ENCODE results near the gene ACTR2. TPM values are rescaled to one million over a fixed set of nuclear protein-coding genes. Genes with fewer than 3 reads are reported as not detected.
"Not testable (repeated sequence)": the region's sequence is repeated elsewhere in the genome, so short reads cannot be mapped to it uniquely, and the experiment has no call there.

ACTR2 gene
- polyA plus RNA-seq, 3 donors, result 34.5 to 83.6 (median 74.5) TPM

DNA sequence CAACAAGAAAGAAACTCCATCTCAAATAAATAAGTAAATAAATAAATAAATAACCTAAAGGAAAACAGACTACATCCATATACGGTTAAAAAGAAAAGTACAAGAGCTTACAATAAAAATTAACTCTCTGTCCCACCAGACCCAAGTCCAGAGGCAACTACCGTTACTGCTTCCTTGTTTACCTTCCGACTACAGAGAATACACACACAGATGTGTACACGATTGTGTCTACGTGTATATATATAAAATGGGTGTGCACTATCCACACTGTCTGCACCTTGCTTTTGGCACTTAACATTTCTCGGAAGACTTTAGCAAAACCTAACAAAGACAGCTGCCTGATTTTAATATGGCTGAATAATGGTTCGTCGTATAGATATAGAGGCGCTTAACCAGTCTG is 69.9 kb downstream of the ACTR2 start:
- 92 to 97% (median 93%) methylated on average over 9 of the region's 9 CpGs for WGBS, 3 donors
- H3K27ac ChIP-seq (ENCODE audit: low read depth, low read length), result no peak overlapping the region

DNA sequence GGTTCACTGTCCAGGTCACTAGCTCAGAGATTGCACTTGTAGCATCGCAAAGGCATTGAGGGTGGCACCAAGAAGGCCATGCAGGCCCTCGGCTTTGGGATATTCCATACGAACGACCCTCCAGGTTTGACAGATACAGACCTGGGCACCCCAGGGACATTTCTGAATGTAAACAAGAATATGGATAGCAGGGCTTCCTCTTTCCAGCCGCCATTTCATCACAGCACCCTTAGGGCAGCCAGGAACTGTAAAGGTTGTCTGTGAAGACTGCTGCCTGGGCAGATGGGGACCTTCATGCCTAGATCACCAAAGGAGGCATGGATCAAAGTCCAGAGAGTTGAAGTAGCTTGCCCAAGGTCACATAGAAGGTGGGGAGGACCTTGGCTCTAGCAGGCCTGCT is 70.5 kb downstream of the ACTR2 start:
- 85 to 87% (median 86%) methylated on average over 5 of the region's 5 CpGs for WGBS, 3 donors

DNA sequence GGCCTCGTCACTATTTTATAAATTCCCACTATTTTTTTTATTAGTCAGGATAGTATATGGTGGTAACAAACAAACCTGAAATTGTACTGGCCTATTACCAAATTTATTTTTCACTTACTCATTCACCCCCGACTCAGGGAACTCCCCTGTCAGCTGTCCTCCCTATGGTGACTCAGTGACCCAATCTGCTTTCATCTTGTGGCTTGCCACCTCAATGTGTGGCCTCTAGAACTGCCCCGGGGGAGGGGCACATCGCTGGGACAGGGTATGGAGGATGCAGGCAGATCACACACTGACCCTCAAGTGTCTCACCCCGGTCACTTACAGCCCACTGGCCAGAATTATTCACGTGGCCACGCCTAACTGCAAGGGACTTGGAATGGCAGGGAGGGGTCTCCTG is 71.6 kb downstream of the ACTR2 start:
- H3K27ac ChIP-seq (ENCODE audit: low read depth, low read length), result peak overlapping the region; percentile 54
- 77 to 81% (median 78%) methylated on average over 7 of the region's 7 CpGs for WGBS, 3 donors

More for the DNA sequence above, 70.5 kb downstream of the ACTR2 start:
- no peak overlapping the region for H3K27ac ChIP-seq (ENCODE audit: low read depth, low read length)

DNA sequence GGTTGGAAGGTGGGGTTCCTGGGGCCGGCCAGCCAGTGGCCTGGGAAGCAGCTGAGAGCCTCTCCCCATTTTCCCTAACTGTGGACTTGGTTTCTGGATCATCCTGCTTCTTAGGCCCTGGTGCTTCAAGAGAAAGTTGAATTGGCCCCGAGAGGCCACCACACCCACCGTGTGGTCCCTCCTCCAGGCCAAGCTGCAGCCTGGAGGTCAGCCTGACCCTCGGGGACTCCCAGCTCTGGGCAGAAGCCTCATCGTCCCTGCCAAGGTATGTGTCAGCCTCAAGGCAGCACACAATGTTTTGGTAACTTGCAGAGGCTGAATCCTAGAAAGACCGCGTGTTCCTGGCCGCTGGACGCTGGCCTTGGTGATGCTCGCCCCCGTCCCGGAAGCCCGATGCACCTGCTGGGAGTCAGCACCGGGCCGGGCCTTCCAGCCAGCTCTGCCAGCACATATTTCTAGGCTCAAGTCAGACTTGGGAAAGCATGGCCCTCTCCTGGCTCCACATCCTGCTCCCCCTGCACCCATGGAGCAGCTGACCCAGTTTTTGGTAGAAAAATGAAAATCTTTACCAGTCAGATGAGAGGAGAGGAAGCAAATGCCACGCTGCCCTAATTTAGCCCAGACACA is 72.6 kb downstream of the ACTR2 start:
- WGBS, 3 donors, result 29 to 69% (median 33%) methylated on average over 16 of the region's 16 CpGs
- peak overlapping the region; percentile 52 for H3K27ac ChIP-seq (ENCODE audit: low read depth, low read length)

DNA sequence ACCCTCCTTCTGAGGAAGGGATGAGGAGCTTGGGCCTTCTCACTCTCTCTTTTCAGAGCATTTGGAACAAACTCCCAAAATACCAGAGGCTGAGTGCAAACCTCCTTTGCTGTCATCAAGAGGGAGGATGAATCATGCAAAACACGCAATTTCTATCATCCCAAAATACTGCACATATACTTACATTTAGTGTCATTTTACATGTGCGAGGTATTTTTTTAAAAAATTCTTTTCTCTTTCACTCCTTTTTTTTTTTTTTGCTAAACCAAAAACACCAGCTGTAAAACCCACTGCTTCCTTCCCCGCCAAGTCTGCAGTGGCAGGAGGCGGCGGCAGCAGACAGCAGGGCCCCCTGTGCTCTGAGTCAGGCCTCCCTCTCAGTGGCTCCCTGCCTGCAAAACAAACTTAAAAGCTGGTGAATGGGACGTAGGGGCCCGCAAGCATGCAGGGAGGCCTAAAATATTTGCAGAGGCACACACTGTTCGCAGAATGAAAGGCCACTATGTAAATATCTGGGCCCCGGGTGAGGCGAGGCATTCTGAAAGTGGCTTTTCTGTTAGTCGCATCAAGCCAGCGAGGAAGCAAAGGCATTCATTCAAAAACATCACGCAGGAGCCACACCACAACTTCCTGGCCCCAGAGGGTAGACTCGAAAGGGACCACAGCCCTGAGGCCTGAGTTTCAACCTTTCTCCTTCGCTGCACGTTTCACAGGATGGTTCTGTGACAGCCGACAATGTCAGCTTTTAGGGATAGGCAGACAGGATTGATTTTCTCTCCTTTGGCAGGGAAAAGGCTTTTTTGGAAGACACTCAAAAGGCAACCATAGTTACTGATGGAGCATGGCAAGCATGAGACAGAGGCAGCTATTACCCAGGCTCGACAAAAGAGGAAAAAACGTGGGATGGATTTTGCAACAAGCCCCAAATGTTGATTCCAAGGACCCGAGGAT is 73.4 kb downstream of the ACTR2 start:
- 18 to 61% (median 20%) methylated on average over 20 of the region's 20 CpGs for WGBS, 3 donors
- peak overlapping the region; percentile 52 for H3K27ac ChIP-seq (ENCODE audit: low read depth, low read length)

DNA sequence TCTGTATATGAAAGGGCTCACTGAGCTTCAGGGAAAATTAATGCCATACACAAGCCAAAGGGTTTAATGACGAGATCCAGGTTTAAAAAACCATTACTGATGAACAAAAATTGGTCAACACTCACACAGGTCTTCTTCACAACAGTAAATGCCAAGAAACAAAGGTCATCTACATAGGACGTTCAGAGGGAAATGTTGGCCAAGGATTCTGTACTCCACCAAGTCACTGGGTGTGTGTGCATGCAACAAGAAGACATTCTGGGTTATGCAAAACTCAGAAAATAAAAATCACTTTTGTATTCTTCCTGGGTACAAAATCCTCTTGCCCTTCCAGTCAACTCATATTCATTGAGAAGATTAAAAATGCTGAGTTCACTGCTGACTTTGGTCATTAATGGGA is 78.3 kb downstream of the ACTR2 start:
- no peak overlapping the region for H3K27ac ChIP-seq (ENCODE audit: low read depth, low read length)
- 79 to 85% (median 81%) methylated on average over 2 of the region's 2 CpGs for WGBS, 3 donors

DNA sequence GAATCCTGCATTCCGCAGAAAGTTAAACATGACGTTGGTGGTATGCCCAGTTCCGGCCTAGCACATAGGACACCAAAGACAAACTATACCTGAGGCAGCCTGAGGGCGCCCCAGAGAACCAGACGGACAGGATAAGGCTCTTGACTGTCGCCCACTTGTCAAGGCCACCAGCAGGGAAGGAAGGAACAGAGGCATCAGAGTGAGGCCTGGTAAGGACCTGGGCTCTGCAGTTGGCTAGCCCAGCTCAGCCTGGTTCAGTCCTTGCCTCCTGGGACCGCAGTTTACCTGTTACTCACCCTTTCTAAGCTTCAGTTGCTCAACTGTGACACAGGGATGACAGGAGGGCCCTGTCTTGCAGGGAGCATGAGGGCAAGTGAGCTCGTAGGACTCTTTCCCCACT is 82.1 kb downstream of the ACTR2 start:
- 57 to 78% (median 74%) methylated on average over 8 of the region's 8 CpGs for WGBS, 3 donors
- no peak overlapping the region for H3K27ac ChIP-seq (ENCODE audit: low read depth, low read length)

DNA sequence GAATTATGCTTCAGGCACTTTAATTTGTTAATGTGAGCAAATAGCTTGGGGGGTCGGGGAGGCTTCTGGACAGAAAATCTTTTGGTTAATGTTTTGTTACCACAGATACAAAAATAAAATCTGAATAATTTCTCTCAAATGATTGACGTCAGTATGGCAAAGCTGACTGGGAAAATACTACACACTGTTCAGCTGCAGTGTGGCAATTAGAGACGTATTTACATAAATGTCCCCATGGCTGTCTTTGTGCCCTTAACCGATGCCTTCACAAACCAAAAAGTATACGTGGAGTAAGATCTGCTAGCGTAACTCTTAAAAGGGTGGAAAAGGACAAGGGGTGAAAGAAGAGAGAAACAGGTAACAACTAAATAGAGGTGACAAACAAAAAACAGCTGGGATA is 83.4 kb downstream of the ACTR2 start:
- 38 to 80% (median 75%) methylated on average over 6 of the region's 6 CpGs for WGBS, 3 donors
- H3K27ac ChIP-seq (ENCODE audit: low read depth, low read length), result peak overlapping the region; percentile 10

DNA sequence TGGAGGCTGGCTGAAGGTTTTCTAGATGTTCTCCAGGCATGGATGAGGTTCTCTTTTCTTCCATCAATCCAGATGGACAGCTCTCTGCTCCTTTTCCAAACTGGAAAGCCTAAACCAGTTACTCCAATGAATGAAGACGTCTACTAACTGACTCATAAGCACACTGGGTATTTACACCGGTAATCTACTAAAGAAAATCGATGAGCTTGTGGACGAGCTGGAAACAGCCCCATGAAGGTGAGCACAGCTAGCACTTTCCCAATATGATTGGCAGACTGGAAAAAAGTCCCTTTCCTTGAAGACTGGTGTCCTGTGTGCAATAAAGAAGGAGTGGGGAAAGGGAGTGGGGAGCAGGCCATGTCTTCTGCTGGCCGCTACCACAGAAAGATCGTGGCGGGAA is 84.0 kb downstream of the ACTR2 start:
- peak overlapping the region; percentile 10 for H3K27ac ChIP-seq (ENCODE audit: low read depth, low read length)
- 83 to 95% (median 93%) methylated on average over 7 of the region's 7 CpGs for WGBS, 3 donors

DNA sequence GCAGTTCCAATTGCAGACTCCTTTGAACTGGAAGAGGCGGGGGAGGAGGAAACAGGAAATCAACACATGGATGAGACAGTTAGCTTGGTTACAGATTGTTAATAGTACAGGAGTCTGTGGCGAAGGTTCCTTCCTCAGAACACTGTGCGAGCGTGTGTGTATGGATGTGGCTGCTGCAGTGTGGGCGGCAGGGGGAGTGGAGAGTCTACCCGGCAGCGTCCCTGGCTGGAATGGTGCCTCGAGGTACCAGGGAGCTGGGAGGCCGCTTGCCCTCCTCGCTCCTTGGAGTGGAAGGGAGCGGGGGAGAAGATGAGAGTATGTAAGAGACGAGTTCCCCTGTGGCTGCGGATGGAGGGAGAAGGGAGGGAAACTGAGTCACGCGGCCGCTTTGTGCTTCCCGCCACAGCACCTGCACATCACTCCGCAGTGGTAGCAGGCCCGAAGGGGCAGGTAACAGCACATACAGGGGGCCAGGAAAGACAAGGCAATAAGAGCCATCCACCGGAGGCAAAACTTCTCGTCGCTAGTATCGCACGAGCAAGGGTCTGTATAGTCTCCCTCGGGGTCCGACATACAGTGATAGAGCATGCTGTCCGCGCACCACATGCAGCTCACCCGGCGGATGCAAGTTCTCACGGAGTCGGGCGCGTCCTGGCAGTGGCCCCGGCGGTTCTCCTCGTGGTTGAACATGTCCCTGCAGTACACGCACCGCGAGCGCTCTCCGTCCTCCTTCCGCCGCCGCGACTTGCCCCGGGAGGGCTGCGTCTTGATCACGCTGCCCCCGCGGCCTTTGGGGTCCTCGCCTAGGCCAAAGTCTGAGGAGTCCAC is 85.7 kb downstream of the ACTR2 start:
- no peak overlapping the region for H3K27ac ChIP-seq (ENCODE audit: low read depth, low read length)
- 91 to 94% (median 91%) methylated on average over 49 to 52 of the region's 52 CpGs for WGBS, 3 donors

DNA sequence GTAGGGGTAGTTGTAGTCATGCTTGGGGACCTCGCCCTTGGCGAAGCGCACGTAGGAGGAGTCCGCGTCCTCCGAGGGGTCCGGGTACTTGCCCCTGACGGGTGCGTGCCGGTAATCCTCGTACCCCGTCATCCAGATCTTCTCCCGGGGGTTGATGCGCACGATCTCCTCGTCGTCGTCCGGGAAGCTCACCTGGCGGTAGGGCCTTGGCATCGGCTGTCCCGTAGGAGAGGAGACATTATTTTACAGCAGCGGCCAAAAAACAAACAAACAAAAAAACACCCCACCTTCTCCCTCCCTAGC is 86.3 kb downstream of the ACTR2 start:
- no peak overlapping the region for H3K27ac ChIP-seq (ENCODE audit: low read depth, low read length)
- WGBS, 3 donors, result 97 to 99% (median 98%) methylated on average over 24 of the region's 24 CpGs

DNA sequence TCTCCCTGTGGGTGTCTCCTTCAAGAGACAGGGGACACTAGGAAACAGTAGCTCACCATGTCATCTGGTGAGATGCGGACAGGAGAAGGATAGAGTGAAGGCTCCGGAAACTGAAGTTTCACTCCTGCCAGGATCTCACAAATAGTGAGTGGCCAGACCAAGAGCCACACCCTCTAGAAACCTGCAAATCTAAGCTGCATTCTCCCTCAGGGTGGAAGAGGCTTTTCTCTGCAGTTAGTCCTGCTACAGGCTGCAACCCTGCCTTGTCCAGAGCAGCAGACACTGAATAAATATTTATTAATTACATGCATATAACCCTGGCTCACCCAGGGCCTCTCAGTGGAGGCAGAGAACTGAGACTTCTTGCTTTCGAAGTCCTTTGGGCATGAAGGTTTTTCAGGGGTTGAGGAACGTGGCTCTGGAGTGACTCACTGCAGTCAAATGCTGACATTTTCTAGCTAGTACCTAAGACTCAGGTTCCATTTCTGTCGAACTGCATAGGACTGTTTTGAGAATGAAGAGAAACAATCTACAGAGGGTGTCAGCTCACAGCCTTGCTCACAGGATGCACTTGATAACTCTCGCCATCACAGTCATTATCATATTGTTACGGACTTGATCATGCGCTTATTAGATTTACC is 87.3 kb downstream of the ACTR2 start:
- H3K27ac ChIP-seq (ENCODE audit: low read depth, low read length), result no peak overlapping the region
- WGBS, 3 donors, result 87 to 90% (median 89%) methylated on average over 8 of the region's 8 CpGs

DNA sequence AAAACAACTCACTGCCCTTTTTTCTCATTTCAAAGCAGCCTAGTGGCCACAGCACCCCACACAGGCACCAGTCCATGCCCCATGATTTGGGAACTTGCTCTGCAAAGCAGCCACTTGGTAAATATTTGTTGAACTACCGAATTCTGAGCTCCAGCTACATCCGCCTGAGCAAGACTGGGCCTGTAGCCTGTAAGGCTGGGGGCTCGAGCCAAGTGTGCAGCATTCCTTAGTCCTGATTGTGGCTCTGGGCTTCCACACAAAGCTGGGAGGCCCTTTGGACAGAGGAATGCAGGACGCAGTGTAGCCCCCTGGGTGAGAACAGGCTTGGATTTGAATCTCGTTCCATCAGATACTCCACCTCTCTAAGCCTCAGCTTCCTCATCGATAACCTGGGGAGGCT is 88.4 kb downstream of the ACTR2 start:
- WGBS, 3 donors, result 57 to 59% (median 57%) methylated on average over 6 of the region's 6 CpGs
- no peak overlapping the region for H3K27ac ChIP-seq (ENCODE audit: low read depth, low read length)

DNA sequence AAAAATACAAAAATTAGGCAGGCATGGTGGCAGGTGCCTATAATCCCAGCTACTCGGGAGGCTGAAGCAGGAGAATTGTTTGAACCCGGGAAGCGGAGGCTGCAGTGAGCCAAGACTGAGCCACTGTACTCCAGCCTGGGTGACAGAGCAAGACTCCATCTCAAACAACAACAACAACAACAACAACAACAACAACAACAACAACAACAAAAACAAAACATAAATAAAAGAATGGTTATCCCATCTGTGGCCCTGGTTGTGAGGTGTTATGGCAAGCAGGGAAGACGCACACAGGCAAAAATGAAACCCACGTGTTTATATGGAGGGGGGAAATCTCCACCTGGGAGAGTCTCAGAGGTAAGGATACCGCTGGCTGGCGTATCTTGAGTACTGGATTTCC is 89.7 kb downstream of the ACTR2 start:
- 91 to 98% (median 96%) methylated on average over 7 of the region's 7 CpGs for WGBS, 3 donors
- not testable (repeated sequence) for H3K27ac ChIP-seq (ENCODE audit: low read depth, low read length)

DNA sequence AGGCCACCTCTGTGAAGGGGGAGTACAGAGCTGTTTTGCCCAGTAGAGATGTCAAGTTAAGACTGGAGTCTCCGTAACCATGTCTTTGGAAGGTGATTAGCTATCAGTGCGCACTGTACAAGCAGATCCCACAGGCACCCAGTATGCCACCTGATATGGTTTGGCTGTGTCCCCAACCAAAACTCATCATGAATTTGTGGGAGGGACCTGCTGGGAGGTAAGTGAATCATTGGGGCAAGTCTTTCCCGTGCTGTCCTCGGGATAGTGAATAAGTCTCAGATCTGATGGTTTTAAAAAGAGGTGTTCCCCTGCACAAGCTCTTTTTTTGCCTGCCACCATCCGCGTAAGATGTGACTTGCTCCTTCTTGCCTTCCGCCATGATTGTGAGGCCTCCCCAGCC is 90.2 kb downstream of the ACTR2 start:
- WGBS, 3 donors, result 97 to 98% (median 97%) methylated on average over 7 of the region's 7 CpGs
- H3K27ac ChIP-seq (ENCODE audit: low read depth, low read length), result no peak overlapping the region

DNA sequence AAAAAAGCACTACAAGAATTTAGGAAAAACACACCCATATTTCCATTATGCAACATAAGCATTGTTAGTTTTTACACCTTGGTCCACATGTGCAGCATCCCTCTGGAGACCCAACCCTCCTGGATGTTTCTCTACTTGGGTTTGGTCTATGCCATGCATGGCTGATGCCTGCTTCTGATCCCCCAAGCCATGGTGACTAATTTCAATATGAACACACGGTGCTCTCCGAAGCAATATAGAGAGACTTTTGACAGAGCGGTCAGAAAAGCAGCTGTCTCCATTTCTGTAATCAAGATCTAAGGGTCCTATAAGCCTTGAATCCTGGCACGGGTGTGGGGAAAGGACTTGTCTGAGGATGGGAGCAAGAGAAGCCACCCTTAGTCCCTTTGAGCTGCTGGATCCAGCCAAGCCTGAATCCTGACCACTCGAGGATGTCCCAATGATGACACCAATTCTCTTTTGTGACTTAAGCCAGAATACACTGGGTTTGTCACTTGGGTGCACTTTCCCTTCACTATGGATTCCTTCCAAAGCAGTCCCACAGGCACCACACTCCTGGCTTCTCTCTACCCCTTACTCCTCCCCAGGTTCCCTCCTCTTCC is 91.5 kb downstream of the ACTR2 start:
- peak overlapping the region; percentile 46 for H3K27ac ChIP-seq (ENCODE audit: low read depth, low read length)
- 75 to 98% (median 97%) methylated on average over 5 of the region's 5 CpGs for WGBS, 3 donors

DNA sequence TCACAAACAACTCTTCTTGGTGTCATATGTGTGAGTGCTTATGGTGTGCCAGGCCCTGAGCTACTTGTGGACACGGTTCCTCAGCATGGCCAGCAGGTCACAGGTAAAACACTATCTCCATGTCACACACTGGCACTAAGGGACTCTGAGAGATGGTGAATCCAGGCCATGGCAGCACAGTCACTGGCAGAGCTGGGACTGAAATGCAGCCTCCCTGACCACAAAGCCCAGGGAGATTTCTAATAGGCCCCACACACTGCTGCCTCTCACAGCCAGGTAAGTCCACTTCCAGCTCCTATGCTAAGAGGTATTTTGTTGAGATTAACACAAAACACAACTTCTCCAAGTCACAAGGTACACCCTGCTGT is 92.0 kb downstream of the ACTR2 start:
- H3K27ac ChIP-seq (ENCODE audit: low read depth, low read length), result peak overlapping the region; percentile 46
- WGBS, 3 donors, result 94 to 100% (median 100%) methylated on average over 1 of the region's 1 CpG

DNA sequence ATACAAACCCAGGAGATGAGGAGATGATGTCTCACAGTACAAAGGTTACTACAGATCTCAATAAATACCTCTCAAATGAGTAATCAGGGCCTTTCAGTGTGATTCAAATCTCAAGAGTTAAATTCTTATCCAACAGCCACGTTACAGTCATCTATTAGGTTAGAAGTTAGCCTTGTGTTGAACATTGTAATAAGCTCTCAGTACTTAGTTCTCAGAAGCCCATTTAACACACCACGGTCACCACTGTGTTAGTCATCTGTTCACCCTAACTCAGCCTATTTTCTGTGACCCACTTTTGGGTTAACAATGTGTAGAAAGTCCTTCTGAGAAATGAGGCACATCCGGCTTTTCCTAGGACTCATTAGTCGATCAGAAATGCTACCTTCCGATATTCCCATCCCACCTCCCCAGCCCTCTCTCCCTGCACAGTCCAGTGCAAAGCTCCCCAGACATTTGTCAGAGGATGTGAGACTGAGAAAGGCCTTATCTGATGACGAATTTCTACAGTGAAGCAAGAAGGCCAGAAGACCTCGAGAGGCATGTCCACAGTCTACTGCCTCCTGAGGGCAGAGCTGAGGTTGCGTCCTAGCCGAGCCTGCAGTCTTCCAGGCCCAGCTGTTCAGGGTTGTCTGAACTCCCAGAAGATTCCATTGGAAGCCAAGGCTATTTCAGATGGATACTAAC is 92.6 kb downstream of the ACTR2 start:
- no peak overlapping the region for H3K27ac ChIP-seq (ENCODE audit: low read depth, low read length)
- WGBS, 3 donors, result 62 to 73% (median 71%) methylated on average over 9 of the region's 9 CpGs
